Common myeloid progenitor, CD34-positive (primary cell): ENCODE data around the gene RESP18. TPM values are rescaled to one million over a fixed set of nuclear protein-coding genes. Genes with fewer than 3 reads are reported as not detected.

Source experiments
- CTCF ChIA-PET: fragments of 350-600 bp; sonication (Branson Sonifier 250); formaldehyde crosslinking; loops from one replicate; lab custom pipeline; 2021; ENCODE audit warnings: antibody characterized with exemption; lab: Charles Lee
- POLR2A ChIA-PET: fragments of 350-600 bp; sonication (Branson Sonifier 250); formaldehyde crosslinking; loops from one replicate; lab custom pipeline; 2021; ENCODE audit warnings: antibody characterized with exemption; lab: Charles Lee
- DNase-seq, 3 donors: peaks; one replicate each; pipeline versions ENCODE4 v3.0.0 to v3.0.0-alpha.2; 2013
- H3K27ac ChIP-seq, 2 experiments: 1 replicate in 1 of 2; 2 replicates in 1 of 2; pipeline ENCODE4 v1.7.0; 2013; ENCODE audit warnings: inconsistent platforms in 2 of 2, low read length in 2 of 2, mild to moderate bottlenecking in 2 of 2, low read depth in 1 of 2, moderate library complexity in 1 of 2; ENCODE audit not compliant: severe bottlenecking in 2 of 2, insufficient read depth in 1 of 2, poor library complexity in 1 of 2
- H3K27me3 ChIP-seq, 5 experiments: replicated peaks in 2 of 5; 1 replicate in 3 of 5; 2 replicates in 2 of 5; pipeline versions ENCODE4 v1.6.1 to v1.7.0; 2013; ENCODE audit warnings: low read length in 4 of 5, mild to moderate bottlenecking in 2 of 5, moderate library complexity in 2 of 5, inconsistent platforms in 1 of 5; ENCODE audit not compliant: insufficient read depth in 5 of 5, control insufficient read depth in 4 of 5
- H3K36me3 ChIP-seq, 4 experiments: 1 replicate in 2 of 4; 2 replicates in 2 of 4; pipeline versions ENCODE4 v1.6.1 to v1.7.0; 2013; ENCODE audit warnings: low read length in 3 of 4, control low read depth in 1 of 4, mild to moderate bottlenecking in 1 of 4; ENCODE audit not compliant: control insufficient read depth in 4 of 4, insufficient read depth in 4 of 4
- H3K4me1 ChIP-seq, 4 experiments: 1 replicate in 3 of 4; 2 replicates in 1 of 4; pipeline versions ENCODE4 v1.6.1 to v1.7.1; 2013; ENCODE audit warnings: low read length in 3 of 4, mild to moderate bottlenecking in 3 of 4, control low read depth in 1 of 4, inconsistent platforms in 1 of 4, moderate library complexity in 1 of 4; ENCODE audit not compliant: control insufficient read depth in 4 of 4, insufficient read depth in 4 of 4; ENCODE audit errors: control extremely low read depth in 1 of 4
- H3K4me3 ChIP-seq, 7 experiments: 1 replicate in 4 of 7; 2 replicates in 3 of 7; pipeline versions ENCODE4 v1.5.1 to v1.7.0; 2013; ENCODE audit warnings: mild to moderate bottlenecking in 7 of 7, low read length in 6 of 7, moderate library complexity in 6 of 7, inconsistent platforms in 2 of 7, low read depth in 2 of 7, control low read depth in 1 of 7; ENCODE audit not compliant: insufficient read depth in 4 of 7, control insufficient read depth in 1 of 7; ENCODE audit errors: extremely low read depth in 1 of 7
- H3K9me3 ChIP-seq, 5 experiments: 1 replicate in 4 of 5; 2 replicates in 1 of 5; pipeline versions ENCODE4 v1.6.1 to v1.7.1; 2013; ENCODE audit warnings: low read length in 4 of 5, mild to moderate bottlenecking in 2 of 5, inconsistent platforms in 1 of 5, low read depth in 1 of 5, moderate library complexity in 1 of 5; ENCODE audit not compliant: control insufficient read depth in 4 of 5, insufficient read depth in 2 of 5; ENCODE audit errors: control extremely low read depth in 1 of 5
- WGBS: methylation state at CpG from one replicate; pipeline ENCODE4 v1.1.5; 2013; ENCODE audit not compliant: insufficient coverage; 5-methylcytosine and 5-hydroxymethylcytosine counted together
- polyA plus RNA-seq: library from polyadenylated mRNA; unstranded; fragments of 120-200 nt; gene quantifications from one replicate; pipeline ENCODE4 v1.2.1, GENCODE V29; 2013

The RESP18 gene
- polyA plus RNA-seq, result not detected

GRCh38 chr2:219332542-219332941 lies at the start of gene RESP18:
RESP18 (minus strand) TSS chr2:219332744.
- Histone ChIP-seq H3K36me3 (no peaks in the 10 kb centered on the region), H3K4me1 (no peaks in the 10 kb centered on the region), H3K27me3 (peaks cover 12 to 81% (median 27%) of the 10 kb centered on the region in 5 experiments), H3K9me3 (peaks cover 4 to 17% (median 6%) of the 10 kb centered on the region in 5 experiments), H3K27ac (no peak within 1 kb of the TSS), H3K4me3 (no peak within 1 kb of the TSS)
- 22% methylated on average over 24 of the region's 24 CpGs for WGBS
- no peak for DNase-seq
- POLR2A ChIA-PET, result no interaction called here
- CTCF ChIA-PET, result interaction anchor here (1.4 kb wide), 1 partner anchor 34 kb away, joined by 6 read pairs; no protein-coding TSS in a partner anchor

GRCh38 chr2:219381448-219381847 lies 48.9 kb upstream of the RESP18 start:
- ChIA-PET CTCF (interaction anchor here (1.0 kb wide), 1 partner anchor 324 kb away, joined by 3 read pairs; no protein-coding TSS in a partner anchor), POLR2A (no interaction called here)
- WGBS, result 100% methylated on average over 8 of the region's 9 CpGs
- no peak overlapping the region for H3K27ac ChIP-seq
- H3K27me3 ChIP-seq, result no peaks in the 10 kb centered on the region
- DNase-seq, result no peak
- peaks cover 0 to 5% (median 4%) of the 10 kb centered on the region in 4 experiments for H3K4me1 ChIP-seq
- peaks cover 6 to 70% (median 57%) of the 10 kb centered on the region in 4 experiments for H3K36me3 ChIP-seq
- no peaks in the 10 kb centered on the region for H3K9me3 ChIP-seq
- H3K4me3 ChIP-seq, result no peak overlapping the region

GRCh38 chr2:219380926-219381325 lies 48.4 kb upstream of the RESP18 start:
- no peak overlapping the region for H3K27ac ChIP-seq
- ChIA-PET CTCF (no interaction called here), POLR2A (no interaction called here)
- no peaks in the 10 kb centered on the region for H3K27me3 ChIP-seq
- peaks cover 7 to 66% (median 55%) of the 10 kb centered on the region in 4 experiments for H3K36me3 ChIP-seq
- H3K4me1 ChIP-seq, result peaks cover 0 to under 1% (median 0%) of the 10 kb centered on the region in 4 experiments
- H3K4me3 ChIP-seq, result no peak overlapping the region
- DNase-seq, result no peak
- H3K9me3 ChIP-seq, result no peaks in the 10 kb centered on the region

- H3K27ac ChIP-seq, result no peak overlapping the region
- DNase-seq, result no peak
- H3K4me1 ChIP-seq, result no peaks in the 10 kb centered on the region
- peaks cover 20 to 58% (median 47%) of the 10 kb centered on the region in 4 experiments for H3K36me3 ChIP-seq
- H3K27me3 ChIP-seq, result no peaks in the 10 kb centered on the region
- WGBS, result 93% methylated on average over 6 of the region's 13 CpGs
- POLR2A ChIA-PET, result no interaction called here
- H3K9me3 ChIP-seq, result no peaks in the 10 kb centered on the region
- no peak overlapping the region for H3K4me3 ChIP-seq
- CTCF ChIA-PET, result no interaction called here
These were observed 45.8 kb upstream of the RESP18 start for GRCh38 chr2:219378163-219378851.

- CTCF ChIA-PET, result interaction anchor here (0.6 kb wide), 1 partner anchor 364 kb away, joined by 3 read pairs; no protein-coding TSS in a partner anchor
- POLR2A ChIA-PET, result no interaction called here
- no peaks in the 10 kb centered on the region for H3K4me1 ChIP-seq
- H3K27me3 ChIP-seq, result no peaks in the 10 kb centered on the region
- DNase-seq, result no peak
- WGBS, result 0% methylated on average over 1 of the region's 2 CpGs
- peaks cover 3 to 12% (median 8%) of the 10 kb centered on the region in 4 experiments for H3K36me3 ChIP-seq
- no peak overlapping the region for H3K27ac ChIP-seq
- no peaks in the 10 kb centered on the region for H3K9me3 ChIP-seq
- H3K4me3 ChIP-seq, result no peak overlapping the region
These were observed 36.9 kb upstream of the RESP18 start for GRCh38 chr2:219369447-219369861.

GRCh38 chr2:219368690-219369191 lies 36.2 kb upstream of the RESP18 start:
- CTCF ChIA-PET, result interaction anchor here (0.8 to 1.2 kb wide), 2 partner anchors 15 to 21 kb away, joined by 3 read pairs; no protein-coding TSS in a partner anchor
- H3K27me3 ChIP-seq, result no peaks in the 10 kb centered on the region
- DNase-seq, result no peak
- POLR2A ChIA-PET, result no interaction called here
- H3K4me3 ChIP-seq, result no peak overlapping the region
- H3K36me3 ChIP-seq, result peaks cover under 1 to 7% (median 2%) of the 10 kb centered on the region in 4 experiments
- H3K27ac ChIP-seq, result no peak overlapping the region
- no peaks in the 10 kb centered on the region for H3K9me3 ChIP-seq
- 100% methylated on average over 1 of the region's 3 CpGs for WGBS
- H3K4me1 ChIP-seq, result no peaks in the 10 kb centered on the region
